HG02943 (cell line): ENCODE data around the gene ATAD3A.
"Not testable (repeated sequence)": the region's sequence is repeated elsewhere in the genome, so short reads cannot be mapped to it uniquely, and the experiment has no call there.

ENCODE experiments used
- ATAC-seq: cut with Tn5 transposase; IDR thresholded peaks from one replicate; pipeline ENCODE4 v1.9.1; 2021; ENCODE audit warnings: mild to moderate bottlenecking, low read depth, moderate library complexity; ENCODE audit not compliant: unreplicated experiment

Gene ATAD3A

DNA sequence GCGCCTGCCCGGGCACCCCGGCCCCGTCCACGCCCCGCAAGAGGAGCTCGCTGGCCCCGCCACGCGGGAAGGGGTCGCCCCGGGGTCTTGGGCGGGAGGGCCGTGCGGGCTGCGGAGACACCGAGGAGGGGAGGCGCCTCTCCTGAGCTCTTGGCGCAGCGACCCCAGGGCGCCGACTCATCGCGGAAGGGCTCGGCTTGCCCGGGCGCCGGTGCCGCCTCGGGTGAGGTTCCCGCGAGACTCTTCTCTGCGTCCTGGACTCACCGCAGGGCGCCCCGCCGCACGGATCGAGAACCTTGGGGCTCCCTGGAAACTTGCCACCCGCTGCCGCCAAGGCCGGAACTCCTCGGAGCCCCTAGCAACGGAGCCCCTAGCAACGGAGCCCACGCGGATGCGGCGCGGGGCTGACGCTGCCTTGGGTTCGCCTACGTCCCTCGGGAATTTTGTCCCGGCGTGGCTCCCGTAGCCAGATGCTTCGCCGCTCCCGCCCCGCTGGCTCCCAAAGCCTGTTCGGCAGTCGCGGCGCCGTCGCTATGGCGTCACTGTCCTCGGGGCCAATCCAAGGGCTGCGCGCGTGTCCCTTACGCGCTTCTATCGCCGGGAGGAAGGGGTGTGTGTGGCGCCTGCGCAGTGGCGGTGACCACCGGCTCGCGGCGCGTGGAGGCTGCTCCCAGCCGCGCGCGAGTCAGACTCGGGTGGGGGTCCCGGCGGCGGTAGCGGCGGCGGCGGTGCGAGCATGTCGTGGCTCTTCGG, at the start of gene ATAD3A:
ATAD3A (plus strand) TSS at position 630 of the 753 bp plus-strand sequence; CDS start at position 737, 107 bp downstream.
- peak; percentile 87 for ATAC-seq

DNA sequence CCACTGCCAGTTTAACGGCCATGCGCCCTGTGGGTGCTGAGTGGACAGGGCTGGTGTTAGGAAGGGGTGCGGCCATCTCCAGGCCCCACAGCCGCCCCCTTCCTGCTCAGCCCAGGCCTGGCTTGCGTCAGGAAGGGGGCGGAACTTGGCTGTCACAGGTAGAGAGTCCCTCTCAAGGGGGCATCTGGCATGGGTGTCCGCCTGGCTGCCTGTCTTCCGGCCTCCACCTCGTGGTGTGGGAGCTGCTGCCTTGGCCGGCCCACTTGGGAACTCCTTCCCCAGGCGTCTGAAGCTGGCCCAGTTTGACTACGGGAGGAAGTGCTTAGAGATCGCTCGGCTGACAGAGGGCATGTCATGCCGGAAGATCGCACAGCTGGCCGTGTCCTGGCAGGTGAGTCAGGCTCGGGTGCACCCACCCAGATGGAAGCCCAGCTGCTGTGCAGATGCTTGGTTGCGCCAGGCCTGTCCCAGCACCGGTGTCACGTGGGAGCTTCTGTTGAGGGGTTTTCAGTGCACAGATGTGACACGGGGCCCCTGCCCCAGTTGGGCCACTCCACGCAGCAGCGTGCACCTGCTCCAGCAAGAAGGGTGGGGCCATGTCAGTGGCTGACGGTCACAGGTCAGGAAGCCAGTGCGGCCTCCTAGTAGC, 49.5 kb upstream of the ATAD3A start:
- ATAC-seq = no peak

DNA sequence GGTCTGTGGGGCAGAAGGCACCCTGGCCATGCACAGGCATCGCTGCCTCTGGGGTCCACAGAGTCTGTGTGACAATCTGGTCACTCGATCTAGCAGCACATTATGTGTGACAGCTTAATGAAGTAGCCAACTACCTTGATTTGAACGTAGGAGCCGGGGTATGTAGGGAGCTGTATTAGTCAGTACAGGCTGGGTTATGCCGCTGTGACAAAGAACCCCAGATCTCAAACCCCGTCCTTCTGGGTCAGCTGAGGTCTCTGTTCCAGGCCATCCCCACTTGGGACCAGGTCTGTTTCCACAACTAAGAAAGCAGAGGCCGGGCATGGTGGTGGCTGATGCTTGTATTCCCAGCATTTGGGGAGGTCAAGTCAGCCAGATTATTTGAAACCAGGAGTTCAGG, 48.6 kb upstream of the ATAD3A start:
- no peak for ATAC-seq

DNA sequence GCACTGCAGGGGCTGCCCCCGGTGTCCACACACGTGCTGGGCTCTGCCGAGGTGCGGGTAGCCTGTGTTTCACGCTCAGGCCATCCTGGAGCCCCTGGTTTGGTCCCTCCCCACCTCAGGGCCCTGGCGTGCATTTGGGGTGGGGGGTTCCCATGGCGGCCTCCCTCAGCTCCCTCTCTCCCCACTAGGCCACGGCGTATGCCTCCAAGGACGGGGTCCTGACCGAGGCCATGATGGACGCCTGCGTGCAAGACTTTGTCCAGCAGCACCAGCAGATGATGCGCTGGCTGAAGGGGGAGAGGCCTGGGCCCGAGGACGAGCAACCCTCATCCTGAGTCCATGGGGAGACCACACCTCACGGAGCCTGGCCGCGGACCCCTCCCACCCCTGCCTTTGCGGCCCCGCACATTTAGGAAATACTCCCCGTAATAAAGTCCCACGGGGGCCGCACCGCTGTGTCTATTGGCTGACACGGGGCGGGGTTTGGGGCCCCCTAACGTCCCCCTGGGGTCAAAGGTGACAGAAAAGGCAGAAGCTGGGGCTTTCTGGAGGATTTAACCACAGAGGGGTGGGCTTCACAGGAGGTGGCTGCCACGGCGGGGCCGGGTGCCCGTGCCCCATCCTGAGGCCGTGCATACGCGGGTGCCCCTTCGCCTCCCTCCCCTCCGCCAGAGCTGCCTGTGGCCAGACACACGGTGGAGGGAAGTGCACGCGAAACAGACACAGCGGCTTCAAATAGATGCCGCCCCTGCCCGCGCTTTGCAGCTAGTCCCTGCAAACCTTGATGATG, 43.6 kb upstream of the ATAD3A start:
- ATAC-seq = not testable (repeated sequence)

DNA sequence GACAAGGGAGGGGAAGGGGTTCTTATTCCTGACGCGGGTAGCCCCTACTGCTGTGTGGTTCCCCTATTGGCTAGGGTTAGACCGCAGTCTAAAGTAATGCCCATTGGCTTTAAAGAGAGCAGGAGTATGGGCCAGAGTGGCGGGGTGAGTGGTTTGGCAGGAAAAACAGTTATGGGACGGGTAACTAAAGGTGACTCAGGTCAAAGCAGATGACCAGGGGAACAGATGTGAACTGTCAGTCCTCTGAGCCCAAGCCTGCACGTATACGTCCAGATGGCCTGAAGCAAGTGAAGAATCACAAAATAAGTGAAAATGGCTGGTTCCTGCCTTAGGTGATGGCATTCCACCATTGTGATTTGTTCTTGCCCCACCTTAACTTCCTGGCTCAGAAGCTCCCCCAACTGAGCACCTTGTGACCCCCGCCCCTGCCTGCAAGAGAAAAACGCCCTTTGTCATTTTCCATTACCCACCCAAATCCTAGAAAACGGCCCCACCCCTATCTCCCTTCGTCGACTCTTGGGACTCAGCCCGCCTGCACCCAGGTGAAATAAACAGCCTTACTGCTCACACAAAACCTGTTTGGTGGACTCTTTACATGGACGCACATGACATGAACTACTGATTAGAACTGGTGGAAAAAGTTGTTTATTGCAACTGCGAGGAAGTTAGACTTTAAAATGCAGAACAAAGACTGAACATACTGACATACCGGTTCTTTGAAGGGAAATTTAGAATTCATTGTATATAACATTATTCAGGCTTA, 41.2 kb upstream of the ATAD3A start:
- ATAC-seq = no peak

DNA sequence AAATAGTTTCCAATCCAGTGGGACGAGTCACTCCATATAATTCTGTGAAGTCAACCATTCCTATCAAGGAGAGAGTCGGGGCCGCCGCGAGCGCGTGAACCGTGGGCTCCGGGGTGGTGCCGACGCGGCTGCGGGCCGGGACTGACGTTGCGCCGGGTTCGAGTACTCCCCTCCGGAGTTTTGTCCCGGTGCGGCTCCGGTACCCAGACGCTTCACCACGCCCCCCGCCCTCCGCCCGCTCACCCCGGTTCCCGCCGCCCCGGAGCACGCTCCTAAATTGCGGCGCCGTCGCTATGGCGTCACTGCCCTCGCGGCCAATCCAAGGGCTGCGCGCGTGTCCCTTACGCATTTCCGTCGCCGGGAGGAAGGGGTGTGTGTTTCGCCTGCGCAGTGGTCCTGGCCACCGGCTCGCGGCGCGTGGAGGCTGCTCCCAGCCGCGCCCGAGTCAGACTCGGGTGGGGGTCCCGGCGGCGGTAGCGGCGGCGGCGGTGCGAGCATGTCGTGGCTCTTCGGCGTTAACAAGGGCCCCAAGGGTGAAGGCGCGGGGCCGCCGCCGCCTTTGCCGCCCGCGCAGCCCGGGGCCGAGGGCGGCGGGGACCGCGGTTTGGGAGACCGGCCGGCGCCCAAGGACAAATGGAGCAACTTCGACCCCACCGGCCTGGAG, 40.4 kb upstream of the ATAD3A start, which contains the start of gene ATAD3B:
ATAD3B (plus strand) TSS at position 377 of the 664 bp plus-strand sequence; CDS start at position 497, 120 bp downstream.
- ATAC-seq = peak; percentile 89

DNA sequence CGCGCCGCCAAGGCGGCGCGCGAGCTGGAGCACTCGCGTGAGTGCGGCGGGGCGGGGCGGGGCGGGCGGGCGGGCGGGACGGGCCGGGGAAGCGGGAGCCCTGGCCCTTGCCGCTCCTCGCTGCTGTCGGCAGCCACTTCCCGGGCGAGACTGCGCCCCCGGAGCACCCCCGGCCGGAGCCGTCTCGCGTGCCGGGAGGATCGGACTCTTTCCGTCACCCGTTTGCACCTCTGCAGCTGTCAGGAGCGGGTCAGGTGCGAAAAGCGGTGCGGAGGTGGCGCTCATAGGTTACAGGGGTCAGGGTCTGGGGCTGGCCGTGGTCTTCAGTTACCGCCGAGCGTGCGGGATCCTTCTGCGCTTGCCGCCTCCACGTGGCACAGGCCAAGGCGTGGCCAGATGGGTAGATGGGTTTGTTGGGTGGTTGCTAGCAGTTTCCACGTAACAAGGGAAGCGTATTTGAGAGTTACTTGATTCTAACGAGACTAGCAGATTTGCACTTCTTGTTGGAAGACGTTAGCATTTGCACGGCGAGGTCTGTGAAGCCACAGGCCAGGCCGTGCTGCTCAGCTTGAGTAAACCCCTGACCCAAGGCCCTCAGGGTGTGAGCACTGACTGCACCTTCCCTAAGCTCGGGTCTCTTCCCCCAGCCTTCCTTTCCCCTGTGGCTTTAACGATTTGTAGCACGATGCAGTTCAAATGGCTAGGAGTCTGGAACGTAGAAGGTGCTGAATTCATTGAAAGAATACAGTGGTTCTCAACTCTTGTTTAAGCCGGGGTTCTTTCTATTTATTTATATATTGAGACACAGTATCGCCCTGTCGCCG, 39.7 kb upstream of the ATAD3A start:
- not testable (repeated sequence) for ATAC-seq

DNA sequence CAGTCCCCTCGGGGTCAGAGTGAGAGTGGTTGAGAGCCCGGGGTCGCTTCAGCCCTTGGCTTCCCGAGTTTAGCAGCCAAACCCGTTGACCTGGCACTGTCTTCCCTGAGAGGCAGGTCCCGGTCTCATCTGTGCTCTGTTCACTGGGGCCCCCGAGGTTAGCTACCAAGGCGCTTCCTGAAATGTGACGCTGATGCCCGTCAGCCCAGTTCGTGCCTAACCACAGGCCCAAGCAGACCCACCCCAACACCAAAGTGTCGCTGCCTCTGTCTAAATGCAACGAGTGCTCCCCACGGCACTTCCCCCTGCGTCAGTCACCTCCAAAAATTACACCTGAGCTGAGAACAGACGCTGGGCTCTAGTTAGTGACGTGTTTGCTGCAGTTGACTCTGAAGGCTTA, 36.0 kb upstream of the ATAD3A start:
- ATAC-seq = not testable (repeated sequence)

DNA sequence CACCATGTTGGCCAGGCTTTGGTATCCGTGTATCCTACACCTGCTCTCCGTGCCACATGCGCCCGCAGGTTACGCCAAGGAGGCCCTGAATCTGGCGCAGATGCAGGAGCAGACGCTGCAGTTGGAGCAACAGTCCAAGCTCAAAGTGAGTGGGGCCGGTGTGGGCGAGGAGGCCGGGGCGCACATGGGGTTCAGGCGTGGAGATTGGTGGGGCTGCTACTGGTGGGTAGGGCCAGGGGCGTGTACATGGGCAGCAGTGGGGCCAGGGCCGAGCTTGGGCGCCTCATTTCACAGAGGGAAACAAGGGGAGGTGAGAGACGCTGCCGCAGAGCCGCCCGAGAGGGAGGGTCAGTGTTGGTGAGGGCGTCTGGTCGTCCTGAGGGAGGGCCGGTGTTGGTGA, 34.8 kb upstream of the ATAD3A start:
- ATAC-seq = no peak

DNA sequence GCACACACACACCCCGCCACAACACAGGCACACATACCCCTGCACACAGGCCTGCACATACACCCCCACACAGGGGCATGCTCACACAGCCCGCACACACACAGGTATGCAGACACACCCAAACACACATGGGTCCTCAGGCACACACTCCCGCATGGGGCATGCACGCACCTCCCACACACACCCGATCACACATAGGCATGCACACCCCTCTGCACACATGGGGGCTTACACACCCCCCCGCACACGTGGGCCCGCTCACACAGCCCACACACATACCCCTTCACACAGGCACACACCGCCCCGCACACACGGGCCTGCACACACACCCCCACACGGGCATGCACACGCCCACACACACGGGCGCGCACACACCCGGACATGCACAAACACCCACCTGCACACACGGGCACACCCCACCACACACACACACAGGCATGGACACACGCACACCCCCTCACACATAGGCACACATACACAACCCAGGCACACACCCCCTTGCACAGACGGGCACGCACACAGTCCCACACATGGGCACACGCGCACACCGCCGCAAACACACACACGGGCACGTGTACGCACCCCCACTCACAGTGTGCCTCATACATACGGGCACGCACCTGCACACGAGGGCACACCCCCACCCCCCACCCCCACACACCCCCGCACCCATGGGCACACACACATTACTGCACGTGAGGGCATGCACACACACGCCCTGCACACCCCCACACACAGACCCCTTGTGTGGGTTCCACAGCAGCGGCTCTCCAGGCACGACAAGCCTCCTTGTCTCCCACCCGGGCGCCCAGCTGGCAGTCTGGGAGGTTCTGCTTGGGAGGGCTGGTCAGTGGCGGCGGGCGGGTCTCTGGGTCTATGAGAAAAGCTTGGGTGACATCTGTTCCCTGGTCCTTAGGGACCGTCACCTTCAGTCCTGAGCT, 32.1 kb upstream of the ATAD3A start:
- ATAC-seq = no peak

DNA sequence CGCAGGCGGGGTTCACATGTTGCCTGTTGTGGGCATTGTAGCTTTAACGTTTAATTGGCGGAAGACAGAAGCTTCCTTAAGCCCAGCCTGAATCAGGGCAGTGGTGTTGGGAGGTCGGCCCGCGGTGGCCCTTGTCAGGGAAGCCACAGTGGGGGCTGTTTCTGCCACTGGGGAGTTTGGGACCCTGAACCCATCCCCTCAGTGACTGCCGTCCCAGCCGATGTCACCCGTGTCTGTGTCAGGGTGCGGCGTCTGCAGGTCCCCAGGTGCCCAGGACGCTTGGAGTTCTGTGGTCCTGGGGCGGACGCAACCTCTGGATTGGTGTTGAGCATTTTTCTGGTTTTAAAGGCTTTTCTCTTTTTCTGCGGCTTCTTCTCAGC, 31.5 kb upstream of the ATAD3A start:
- ATAC-seq = not testable (repeated sequence)

DNA sequence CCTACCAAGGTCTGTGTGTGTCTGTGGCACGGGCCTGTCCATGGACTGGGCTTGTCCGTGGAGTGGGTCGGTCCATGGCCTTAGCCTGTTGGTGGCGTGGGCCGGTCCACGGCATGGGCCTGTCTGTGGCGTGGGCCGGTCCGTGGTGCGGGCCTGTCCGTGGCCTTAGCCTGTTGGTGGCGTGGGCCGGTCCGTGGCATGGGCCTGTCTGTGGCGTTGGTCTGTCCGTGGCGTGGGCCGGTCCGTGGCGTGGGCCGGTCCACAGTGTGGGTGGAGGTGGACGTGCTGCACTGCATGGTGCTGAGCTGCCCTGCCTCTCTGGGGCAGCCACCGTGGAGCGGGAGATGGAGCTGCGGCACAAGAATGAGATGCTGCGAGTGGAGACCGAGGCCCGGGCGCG, 30.2 kb upstream of the ATAD3A start:
- ATAC-seq = not testable (repeated sequence)

DNA sequence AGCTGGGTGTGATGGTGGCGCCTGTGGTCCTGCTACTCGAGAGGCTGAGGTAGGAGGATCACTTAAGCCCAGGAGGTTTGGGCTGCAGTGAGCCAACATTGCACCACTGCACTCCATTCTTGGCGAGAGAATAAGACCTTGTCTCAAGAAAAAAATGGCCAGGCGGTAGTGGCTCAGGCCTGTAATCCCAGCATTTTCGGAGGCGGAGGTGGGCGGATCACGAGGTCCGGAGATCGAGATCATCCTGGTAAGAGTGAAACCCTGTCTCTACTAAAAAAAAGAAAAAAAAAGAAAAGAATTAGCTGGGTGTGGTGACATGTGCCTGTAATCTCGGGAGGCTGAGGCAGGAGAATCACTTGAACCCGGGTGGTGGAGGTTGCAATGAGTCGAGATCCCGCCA, 29.1 kb upstream of the ATAD3A start:
- no peak for ATAC-seq

DNA sequence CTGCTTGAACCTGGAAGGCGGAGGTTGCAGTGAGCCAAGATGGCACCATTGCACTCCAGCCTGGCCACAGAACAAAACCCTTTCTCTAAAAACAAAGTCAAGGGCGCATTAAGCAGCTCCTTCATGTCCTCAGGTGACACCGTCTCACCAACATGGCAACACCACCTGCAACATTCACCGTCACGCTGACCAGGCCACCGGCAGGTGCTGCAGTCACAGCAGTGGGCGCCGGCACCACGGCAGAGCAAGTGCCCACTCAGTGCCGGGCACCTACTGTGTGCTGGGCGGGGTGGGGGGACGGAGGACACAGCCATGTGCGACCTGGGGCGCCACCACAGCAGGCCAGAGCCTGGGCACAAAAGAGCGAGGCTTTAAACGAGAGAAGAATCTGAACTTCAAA, 28.2 kb upstream of the ATAD3A start:
- ATAC-seq = no peak

DNA sequence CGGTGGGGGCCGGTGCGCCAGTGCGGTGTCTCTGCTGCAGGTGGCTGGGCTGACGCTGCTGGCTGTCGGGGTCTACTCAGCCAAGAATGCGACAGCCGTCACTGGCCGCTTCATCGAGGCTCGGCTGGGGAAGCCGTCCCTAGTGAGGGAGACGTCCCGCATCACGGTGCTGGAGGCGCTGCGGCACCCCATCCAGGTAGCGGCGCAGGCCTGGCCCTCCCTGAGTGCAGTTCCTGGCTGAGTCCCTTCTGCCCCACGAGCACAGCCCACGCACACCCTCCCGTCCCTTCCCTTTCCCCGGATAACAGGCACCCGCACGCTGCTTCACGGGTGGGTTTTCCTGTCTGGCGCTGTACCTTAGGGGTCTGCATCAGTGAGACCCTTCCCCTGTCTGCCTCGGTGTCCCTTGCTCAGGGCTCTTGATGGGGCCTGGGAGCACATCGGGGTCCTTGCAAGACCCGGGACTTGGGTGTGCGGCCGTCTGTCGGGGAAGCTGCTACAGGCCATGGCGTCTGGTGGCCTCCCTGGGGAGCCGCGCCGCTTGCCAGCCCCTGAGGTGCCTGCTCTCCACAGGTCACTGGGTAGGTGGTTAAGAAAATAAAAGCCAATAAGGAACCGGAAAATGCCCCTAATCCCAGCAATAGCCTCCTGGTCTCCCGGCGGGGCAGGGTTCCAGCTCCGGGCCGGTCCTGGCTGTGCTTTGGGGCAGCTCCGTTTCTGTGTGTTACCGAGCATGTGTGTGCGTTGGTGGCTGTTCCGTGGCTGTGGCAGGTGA, 26.8 kb upstream of the ATAD3A start:
- not testable (repeated sequence) for ATAC-seq

DNA sequence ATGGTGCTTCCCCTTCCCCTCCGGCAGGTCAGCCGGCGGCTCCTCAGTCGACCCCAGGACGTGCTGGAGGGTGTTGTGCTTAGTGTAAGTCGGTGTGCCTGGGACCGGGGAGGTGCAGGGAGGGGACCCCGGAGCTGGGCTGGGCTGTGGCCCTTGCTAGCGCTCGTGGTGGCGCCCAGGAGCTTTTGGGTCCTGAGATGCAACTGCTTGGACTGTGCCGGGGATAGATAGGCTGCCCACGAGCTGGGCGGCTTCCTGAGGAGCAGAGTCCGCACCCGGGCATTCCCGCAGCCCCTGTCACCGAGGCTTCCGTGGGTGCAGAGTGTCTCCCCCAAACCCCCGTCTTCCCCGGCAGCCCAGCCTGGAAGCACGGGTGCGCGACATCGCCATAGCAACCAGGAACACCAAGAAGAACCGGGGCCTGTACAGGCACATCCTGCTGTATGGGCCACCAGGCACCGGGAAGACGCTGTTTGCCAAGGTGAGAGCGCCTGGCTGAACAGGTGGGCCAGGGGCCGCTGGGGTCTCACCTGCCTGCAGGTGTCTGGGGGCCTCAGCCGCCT, 26.1 kb upstream of the ATAD3A start:
- ATAC-seq = not testable (repeated sequence)

DNA sequence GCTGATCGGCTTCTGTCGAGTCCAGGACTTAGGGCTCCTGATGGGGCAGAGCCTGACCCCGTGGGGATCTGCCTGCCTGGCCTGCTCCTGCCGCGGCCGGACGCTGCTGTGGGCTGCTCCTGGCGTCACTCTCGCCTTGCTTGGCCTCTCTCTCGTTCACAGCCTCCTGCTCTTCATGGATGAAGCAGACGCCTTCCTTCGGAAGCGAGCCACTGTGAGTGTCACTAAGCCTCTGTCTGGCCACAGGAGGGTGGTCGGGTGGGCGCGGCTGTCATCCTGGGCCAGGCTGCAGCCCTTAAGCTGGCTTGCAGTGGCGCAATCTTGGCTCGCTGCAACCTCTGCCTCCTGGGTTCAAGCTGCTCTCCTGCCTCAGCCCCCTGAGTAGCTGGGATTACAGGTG, 24.3 kb upstream of the ATAD3A start:
- no peak for ATAC-seq
